Measurements from ENCODE around the gene ASIC4. TPM values are rescaled to one million over a fixed set of nuclear protein-coding genes. Genes with fewer than 3 reads are reported as not detected.

Gene ASIC4
- total RNA-seq, 1 experiment from 2014 or later, result 2.1 TPM

DNA sequence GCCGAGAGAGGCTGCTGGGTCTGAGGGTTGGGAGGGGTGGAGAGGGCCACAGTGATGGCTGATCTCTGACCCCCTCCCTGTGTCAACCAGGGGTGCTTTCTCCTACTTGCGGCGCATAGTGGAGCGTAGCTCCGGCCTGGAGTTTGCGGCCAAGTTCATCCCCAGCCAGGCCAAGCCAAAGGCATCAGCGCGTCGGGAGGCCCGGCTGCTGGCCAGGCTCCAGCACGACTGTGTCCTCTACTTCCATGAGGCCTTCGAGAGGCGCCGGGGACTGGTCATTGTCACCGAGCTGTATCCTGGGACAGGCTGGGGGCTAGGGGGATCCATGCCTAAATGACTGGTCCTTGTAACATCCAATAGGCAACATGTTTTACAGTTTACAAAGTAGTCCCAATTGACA lies 36.5 kb upstream of the ASIC4 start:
- no peak overlapping the region for H3K4me2 ChIP-seq (ENCODE audit: low read length)
- no TSS peak for BruUV-seq (replicated peaks)
- no peaks in the 10 kb centered on the region for H3K9me2 ChIP-seq (ENCODE audit: insufficient read depth)
- ATAC-seq (no peak), DNase-seq (ENCODE audit: low read depth, low spot score) (no peak)
- ChIA-PET RAD21 (ENCODE audit: low non-redundant PET in 1 of 2, low total read pairs in 2 of 2, uncharacterized antibody in 2 of 2, unreplicated experiment in 2 of 2) (interaction anchor here (1.1 to 1.4 kb wide), 2 partner anchors 52 kb away, joined by 3 read pairs; no protein-coding TSS in a partner anchor), CTCF (interaction anchor here (1.8 to 4.3 kb wide), 2 partner anchors 18 to 53 kb away, joined by 6 to 25 read pairs; no protein-coding TSS in a partner anchor), POLR2A (no interaction called here)
- H3K9ac ChIP-seq (ENCODE audit: low read length), result no peak overlapping the region
- H3K27ac ChIP-seq (ENCODE audit: low read depth, low read length), result no peak overlapping the region
- no peaks in the 10 kb centered on the region for H3K9me3 ChIP-seq (ENCODE audit: control insufficient read depth in 1 of 2, insufficient read depth in 1 of 2, low read depth in 1 of 2, low read length in 2 of 2)
- no peaks in the 10 kb centered on the region for H4K20me1 ChIP-seq (ENCODE audit: insufficient read depth)
- H3K27me3 ChIP-seq (ENCODE audit: insufficient read depth, low read length), result no peaks in the 10 kb centered on the region
- H2AFZ ChIP-seq (ENCODE audit: low read depth, low read length, poor library complexity, severe bottlenecking), result no peak overlapping the region
- no peak for TF ChIP-seq YY1 (IDR thresholded peaks at IDR 0.05; ENCODE audit: extremely low read depth, insufficient replicate concordance, low read depth, low read length)
- TF ChIP-seq ELF1 (IDR thresholded peaks at IDR 0.05; ENCODE audit: borderline replicate concordance, low read depth), result no peak
- TF ChIP-seq, protein P1, sequence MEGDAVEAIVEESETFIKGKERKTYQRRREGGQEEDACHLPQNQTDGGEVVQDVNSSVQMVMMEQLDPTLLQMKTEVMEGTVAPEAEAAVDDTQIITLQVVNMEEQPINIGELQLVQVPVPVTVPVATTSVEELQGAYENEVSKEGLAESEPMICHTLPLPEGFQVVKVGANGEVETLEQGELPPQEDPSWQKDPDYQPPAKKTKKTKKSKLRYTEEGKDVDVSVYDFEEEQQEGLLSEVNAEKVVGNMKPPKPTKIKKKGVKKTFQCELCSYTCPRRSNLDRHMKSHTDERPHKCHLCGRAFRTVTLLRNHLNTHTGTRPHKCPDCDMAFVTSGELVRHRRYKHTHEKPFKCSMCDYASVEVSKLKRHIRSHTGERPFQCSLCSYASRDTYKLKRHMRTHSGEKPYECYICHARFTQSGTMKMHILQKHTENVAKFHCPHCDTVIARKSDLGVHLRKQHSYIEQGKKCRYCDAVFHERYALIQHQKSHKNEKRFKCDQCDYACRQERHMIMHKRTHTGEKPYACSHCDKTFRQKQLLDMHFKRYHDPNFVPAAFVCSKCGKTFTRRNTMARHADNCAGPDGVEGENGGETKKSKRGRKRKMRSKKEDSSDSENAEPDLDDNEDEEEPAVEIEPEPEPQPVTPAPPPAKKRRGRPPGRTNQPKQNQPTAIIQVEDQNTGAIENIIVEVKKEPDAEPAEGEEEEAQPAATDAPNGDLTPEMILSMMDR (IDR thresholded peaks at IDR 0.05 in 2 of 3, conservative IDR thresholded peaks at IDR 0.05 in 1 of 3; ENCODE audit: borderline replicate concordance in 1 of 3, insufficient read depth in 1 of 3, low read depth in 2 of 3, low read length in 2 of 3), result no peak
- no peak for TF ChIP-seq FOSL1 (IDR thresholded peaks at IDR 0.05; ENCODE audit: low read depth)
- no peak for TF ChIP-seq RAD21 (IDR thresholded peaks at IDR 0.05; ENCODE audit: low read depth)
- TF ChIP-seq SIN3A (IDR thresholded peaks at IDR 0.05; ENCODE audit: low read depth), result no peak
- TF ChIP-seq SRF (IDR thresholded peaks at IDR 0.05; ENCODE audit: low read depth), result no peak
- no peak for TF ChIP-seq JUND (IDR thresholded peaks at IDR 0.05)
- no peak for TF ChIP-seq ZFX (IDR thresholded peaks at IDR 0.05)
- TF ChIP-seq POLR2AphosphoS5 (IDR thresholded peaks at IDR 0.05; ENCODE audit: low read depth, low read length), result no peak
- TF ChIP-seq, protein P2, sequence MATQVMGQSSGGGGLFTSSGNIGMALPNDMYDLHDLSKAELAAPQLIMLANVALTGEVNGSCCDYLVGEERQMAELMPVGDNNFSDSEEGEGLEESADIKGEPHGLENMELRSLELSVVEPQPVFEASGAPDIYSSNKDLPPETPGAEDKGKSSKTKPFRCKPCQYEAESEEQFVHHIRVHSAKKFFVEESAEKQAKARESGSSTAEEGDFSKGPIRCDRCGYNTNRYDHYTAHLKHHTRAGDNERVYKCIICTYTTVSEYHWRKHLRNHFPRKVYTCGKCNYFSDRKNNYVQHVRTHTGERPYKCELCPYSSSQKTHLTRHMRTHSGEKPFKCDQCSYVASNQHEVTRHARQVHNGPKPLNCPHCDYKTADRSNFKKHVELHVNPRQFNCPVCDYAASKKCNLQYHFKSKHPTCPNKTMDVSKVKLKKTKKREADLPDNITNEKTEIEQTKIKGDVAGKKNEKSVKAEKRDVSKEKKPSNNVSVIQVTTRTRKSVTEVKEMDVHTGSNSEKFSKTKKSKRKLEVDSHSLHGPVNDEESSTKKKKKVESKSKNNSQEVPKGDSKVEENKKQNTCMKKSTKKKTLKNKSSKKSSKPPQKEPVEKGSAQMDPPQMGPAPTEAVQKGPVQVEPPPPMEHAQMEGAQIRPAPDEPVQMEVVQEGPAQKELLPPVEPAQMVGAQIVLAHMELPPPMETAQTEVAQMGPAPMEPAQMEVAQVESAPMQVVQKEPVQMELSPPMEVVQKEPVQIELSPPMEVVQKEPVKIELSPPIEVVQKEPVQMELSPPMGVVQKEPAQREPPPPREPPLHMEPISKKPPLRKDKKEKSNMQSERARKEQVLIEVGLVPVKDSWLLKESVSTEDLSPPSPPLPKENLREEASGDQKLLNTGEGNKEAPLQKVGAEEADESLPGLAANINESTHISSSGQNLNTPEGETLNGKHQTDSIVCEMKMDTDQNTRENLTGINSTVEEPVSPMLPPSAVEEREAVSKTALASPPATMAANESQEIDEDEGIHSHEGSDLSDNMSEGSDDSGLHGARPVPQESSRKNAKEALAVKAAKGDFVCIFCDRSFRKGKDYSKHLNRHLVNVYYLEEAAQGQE (IDR thresholded peaks at IDR 0.05; ENCODE audit: low read depth), result no peak
- TF ChIP-seq, protein P3, sequence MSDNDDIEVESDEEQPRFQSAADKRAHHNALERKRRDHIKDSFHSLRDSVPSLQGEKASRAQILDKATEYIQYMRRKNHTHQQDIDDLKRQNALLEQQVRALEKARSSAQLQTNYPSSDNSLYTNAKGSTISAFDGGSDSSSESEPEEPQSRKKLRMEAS (IDR thresholded peaks at IDR 0.05), result no peak
- H3K79me2 ChIP-seq (ENCODE audit: insufficient read depth, low read length), result no peaks in the 10 kb centered on the region
- no peak overlapping the region for H3K4me3 ChIP-seq (replicated peaks in 1 of 2; ENCODE audit: low read depth in 1 of 2, low read length in 2 of 2)
- H3K4me1 ChIP-seq (ENCODE audit: control insufficient read depth in 1 of 2, insufficient read depth in 2 of 2, low read length in 2 of 2), result peaks cover 3 to 15% of the 10 kb centered on the region in 2 experiments; a peak in 3 of 4 replicates
- H3K36me3 ChIP-seq (ENCODE audit: control insufficient read depth in 1 of 2, insufficient read depth in 2 of 2, low read length in 2 of 2), result no peaks in the 10 kb centered on the region; a peak in 1 of 4 replicates
- intact Hi-C loops (cut with micrococcal nuclease), result loop anchor here (2.0 kb wide), 2 partner anchors 17 to 43 kb away; no protein-coding TSS in a partner anchor
